ENCODE measurements around the gene NCAPD2. TPM values are rescaled to one million over a fixed set of nuclear protein-coding genes. Genes with fewer than 3 reads are reported as not detected.

The NCAPD2 gene
- total RNA-seq, 2 experiments from 2014 or later: 153 to 156 TPM

GRCh38 chr12:6573001-6573400, 79.1 kb downstream of the NCAPD2 start:
- Mint-ChIP-seq H3K27me3 (no peaks in the 10 kb centered on the region), H3K4me1 (peaks cover 47% of the 10 kb centered on the region), H3K36me3 (ENCODE audit: low read depth) (peaks cover 71% of the 10 kb centered on the region), H3K9me3 (no peaks in the 10 kb centered on the region), H3K27ac (no peak overlapping the region), H3K4me3 (no peak overlapping the region)
- POLR2A ChIA-PET: interaction anchor here (1.6 kb wide), 1 partner anchor 33 kb away, joined by 6 read pairs; no protein-coding TSS in a partner anchor
- CTCF ChIA-PET: interaction anchor here (0.9 kb wide), 1 partner anchor 19 kb away, joined by 4 read pairs; no protein-coding TSS in a partner anchor
- no peak for DNase-seq

GRCh38 chr12:6574576-6575295, 80.8 kb downstream of the NCAPD2 start:
- no peaks in the 10 kb centered on the region for H3K27me3 Mint-ChIP-seq
- peaks cover 37% of the 10 kb centered on the region for H3K4me1 Mint-ChIP-seq
- no peak overlapping the region for H3K4me3 Mint-ChIP-seq
- no peak for DNase-seq
- POLR2A ChIA-PET: no interaction called here
- H3K9me3 Mint-ChIP-seq: no peaks in the 10 kb centered on the region
- CTCF ChIA-PET: no interaction called here
- peak overlapping the region; percentile 45 for H3K27ac Mint-ChIP-seq
- peaks cover 72% of the 10 kb centered on the region for H3K36me3 Mint-ChIP-seq (ENCODE audit: low read depth)

- ChIA-PET POLR2A (no interaction called here), CTCF (no interaction called here)
- no peaks in the 10 kb centered on the region for H3K27me3 Mint-ChIP-seq
- no peak overlapping the region for H3K4me3 Mint-ChIP-seq
- peaks cover 29% of the 10 kb centered on the region for H3K4me1 Mint-ChIP-seq
- H3K9me3 Mint-ChIP-seq: no peaks in the 10 kb centered on the region
- peak overlapping the region; percentile 50 for H3K27ac Mint-ChIP-seq
- H3K36me3 Mint-ChIP-seq (ENCODE audit: low read depth): peaks cover 68% of the 10 kb centered on the region
- DNase-seq: no peak
Observed at GRCh38 chr12:6575648-6576047, 81.7 kb downstream of the NCAPD2 start.

Other genes starting within 250 kb of the NCAPD2 start
- gene PLEKHG6, start 183.4 kb upstream of the NCAPD2 start, total RNA-seq: not detected
- gene TNFRSF1A, start 152.0 kb upstream of the NCAPD2 start, total RNA-seq: 10 to 100 TPM; 61.5 to 61.9 TPM
- 1 to 10 TPM in 1 of 2 experiments, under 1 TPM in 1; 0.78 to 1.3 TPM for gene SCNN1A, start 118.5 kb upstream of the NCAPD2 start, total RNA-seq
- under 1 TPM; 0.38 to 0.40 TPM for gene LTBR, start 109.9 kb upstream of the NCAPD2 start, total RNA-seq
- gene CD27, start 49.1 kb upstream of the NCAPD2 start, total RNA-seq: 10 to 100 TPM; 39.9 to 43.4 TPM
- gene TAPBPL, start 42.1 kb upstream of the NCAPD2 start, total RNA-seq: 10 to 100 TPM; 45.0 to 49.0 TPM
- 10 to 100 TPM; 45.1 to 50.9 TPM for gene VAMP1, start 23.4 kb upstream of the NCAPD2 start, total RNA-seq
- gene MRPL51, start 840 bp upstream of the NCAPD2 start, total RNA-seq: 100 to 1,000 TPM; 204 to 208 TPM
- gene GAPDH, start 40.4 kb downstream of the NCAPD2 start, total RNA-seq: 1,000 to 10,000 TPM; 5,691 to 5,753 TPM
- gene IFFO1, start 61.9 kb downstream of the NCAPD2 start, total RNA-seq: 10 to 100 TPM; 23.1 to 23.6 TPM
- gene NOP2, start 74.2 kb downstream of the NCAPD2 start, total RNA-seq: 10 to 100 TPM; 46.5 to 50.9 TPM
- gene CHD4, start 113.3 kb downstream of the NCAPD2 start, total RNA-seq: 100 to 1,000 TPM; 223 to 234 TPM
- 1 to 10 TPM; 7.8 to 8.0 TPM for gene LPAR5, start 141.9 kb downstream of the NCAPD2 start, total RNA-seq
- 1 to 10 TPM; 1.8 TPM for gene ACRBP, start 153.3 kb downstream of the NCAPD2 start, total RNA-seq
- gene ING4, start 169.0 kb downstream of the NCAPD2 start, total RNA-seq: 10 to 100 TPM; 32.2 to 33.8 TPM
- gene ZNF384, start 195.3 kb downstream of the NCAPD2 start, total RNA-seq: 10 to 100 TPM; 69.5 to 78.1 TPM
- gene PIANP, start 206.7 kb downstream of the NCAPD2 start, total RNA-seq: not detected
- 10 to 100 TPM; 28.4 to 29.0 TPM for gene COPS7A, start 229.9 kb downstream of the NCAPD2 start, total RNA-seq

Measured in activated CD4-positive, alpha-beta memory T cell treated with anti-CD3 and anti-CD28 coated beads, Interleukin-2, amount 10 ng/mL, durations not matched to agents 7 days and 5 days (primary cell).